Left lung (tissue), 10 donors: ENCODE data around the gene FBLN1. TPM values are rescaled to one million over a fixed set of nuclear protein-coding genes. Genes with fewer than 3 reads are reported as not detected.

Experiments
- ATAC-seq: fragments of 200-7000 bp; cut with Tn5 transposase; one replicate; pipeline ENCODE4 v1.9.1; 2020; ENCODE audit warnings: moderate library complexity
- DNase-seq, 4 donors: peaks; one replicate each; pipeline ENCODE4 v3.0.0-alpha.2; 2013 to 2020
- H3K27ac ChIP-seq, 2 donors: fragments of 200-600 bp; sonication (generic) in 1 of 2; one replicate each; pipeline versions ENCODE4 v1.5.0 to v1.8.0; 2020 to 2021
- H3K27me3 ChIP-seq, 2 donors: fragments of 200-600 bp; sonication (generic) in 1 of 2; one replicate each; pipeline versions ENCODE4 v1.5.0 to v1.8.0; 2020 to 2021
- H3K36me3 ChIP-seq, 2 donors: fragments of 200-600 bp; sonication (generic) in 1 of 2; one replicate each; pipeline versions ENCODE4 v1.5.0 to v1.8.0; 2020 to 2021
- H3K4me1 ChIP-seq, 2 donors: fragments of 200-600 bp; one replicate each; pipeline ENCODE4 v1.8.0; 2021
- H3K4me3 ChIP-seq, 2 donors: fragments of 200-600 bp; sonication (generic) in 1 of 2; one replicate each; pipeline versions ENCODE4 v1.5.0 to v1.8.0; 2020 to 2021; ENCODE audit warnings: mild to moderate bottlenecking in 1 of 2
- H3K9me3 ChIP-seq, 2 donors: fragments of 200-600 bp; sonication (generic) in 1 of 2; one replicate each; pipeline versions ENCODE4 v1.5.0 to v1.8.0; 2020 to 2021
- CTCF ChIP-seq, 2 donors: fragments of 200-600 bp; sonication (generic) in 1 of 2; IDR thresholded peaks; one replicate each; pipeline versions ENCODE4 v1.5.0 to v1.8.0; 2021; ENCODE audit warnings: antibody characterized with exemption in 2 of 2
- intact Hi-C, 2 donors: fragments of 100-400 bp; cut with DNase I; formaldehyde crosslinking; loops; one replicate each; pipeline versions ENCODE4 v1.11.2 to v1.14.2; 2022
- polyA plus RNA-seq, 6 donors: library from polyadenylated mRNA; unstranded; fragments of 120-200 nt; gene quantifications; one replicate each; pipeline ENCODE4 v1.2.1, GENCODE V29; 2013; ENCODE audit not compliant: insufficient read length in 6 of 6
- total RNA-seq, 2 donors: library from RNA; stranded (reverse); fragmentation: NEBNext Ultra II Directional; extraction: Animal tissue kit (Norgen Biotek cat#: 25700); gene quantifications; one replicate each; pipeline ENCODE4 v1.2.1, GENCODE V29; 2021
- donor health status: DM: no; HTN: yes; CAD: no.
- donor health status: DM: no; HTN: no; CAD: no.

FBLN1 gene
- total and polyA plus RNA-seq, 8 donors, result 287 to 447 (median 312) TPM

- DNase-seq (no peak), ATAC-seq (no peak)
- intact Hi-C loops, result no loop called here
- no peak for TF ChIP-seq CTCF (IDR thresholded peaks at IDR 0.05)
- H3K27me3 ChIP-seq, result peaks cover 0 to 11% of the 10 kb centered on the region in 2 donors
- H3K36me3 ChIP-seq, result no peaks in the 10 kb centered on the region
- H3K4me1 ChIP-seq, result no peaks in the 10 kb centered on the region
- H3K4me3 ChIP-seq, result no peak overlapping the region
- no peaks in the 10 kb centered on the region for H3K9me3 ChIP-seq
- no peak overlapping the region for H3K27ac ChIP-seq
These were observed 21.0 kb upstream of the FBLN1 start for GRCh38 chr22:45481661-45482060.

- Histone ChIP-seq H3K4me3 (no peak overlapping the region), H3K27ac (no peak overlapping the region)
- no peak for DNase-seq
These were observed 20.5 kb upstream of the FBLN1 start for GRCh38 chr22:45482169-45482568.

GRCh38 chr22:45483319-45483718 lies 19.4 kb upstream of the FBLN1 start:
- no peaks in the 10 kb centered on the region for H3K4me1 ChIP-seq
- H3K4me3 ChIP-seq, result no peak overlapping the region
- no peak overlapping the region for H3K27ac ChIP-seq
- H3K9me3 ChIP-seq, result no peaks in the 10 kb centered on the region
- intact Hi-C loops, result no loop called here
- peaks cover 0 to 10% of the 10 kb centered on the region in 2 donors for H3K27me3 ChIP-seq
- TF ChIP-seq CTCF (IDR thresholded peaks at IDR 0.05), result no peak
- H3K36me3 ChIP-seq, result no peaks in the 10 kb centered on the region
- ATAC-seq (no peak), DNase-seq (no peak)

More at GRCh38 chr22:45482169-45482568, 20.5 kb upstream of the FBLN1 start:
- intact Hi-C loops, result no loop called here
- Histone ChIP-seq H3K36me3 (no peaks in the 10 kb centered on the region), H3K27me3 (peaks cover 0 to 10% of the 10 kb centered on the region in 2 donors), H3K4me1 (no peaks in the 10 kb centered on the region), H3K9me3 (no peaks in the 10 kb centered on the region)
- no peak for TF ChIP-seq CTCF (IDR thresholded peaks at IDR 0.05)
- ATAC-seq, result no peak

GRCh38 chr22:45483918-45484499 lies 18.7 kb upstream of the FBLN1 start:
- Histone ChIP-seq H3K27ac (no peak overlapping the region), H3K4me1 (no peaks in the 10 kb centered on the region), H3K9me3 (no peaks in the 10 kb centered on the region), H3K4me3 (no peak overlapping the region), H3K27me3 (peaks cover 0 to 10% of the 10 kb centered on the region in 2 donors), H3K36me3 (no peaks in the 10 kb centered on the region)
- TF ChIP-seq CTCF (IDR thresholded peaks at IDR 0.05), result no peak
- intact Hi-C loops, result no loop called here
- no peak for DNase-seq
- ATAC-seq, result no peak

- intact Hi-C loops, result no loop called here
- no peaks in the 10 kb centered on the region for H3K4me1 ChIP-seq
- DNase-seq, result no peak
- H3K27ac ChIP-seq, result no peak overlapping the region
- peaks cover 0 to 10% of the 10 kb centered on the region in 2 donors for H3K27me3 ChIP-seq
- TF ChIP-seq CTCF (IDR thresholded peaks at IDR 0.05), result no peak
- ATAC-seq, result no peak
- no peaks in the 10 kb centered on the region for H3K9me3 ChIP-seq
- no peak overlapping the region for H3K4me3 ChIP-seq
- no peaks in the 10 kb centered on the region for H3K36me3 ChIP-seq
These were observed 17.9 kb upstream of the FBLN1 start for GRCh38 chr22:45484742-45485141.
